ENCODE measurements around the gene TAF11L5.

- TF ChIP-seq GATA2 (IDR thresholded peaks at IDR 0.05; ENCODE audit: low read depth, low read length): no peak
- TF ChIP-seq GATA3 (IDR thresholded peaks at IDR 0.05; ENCODE audit: low read depth, low read length): no peak
These were observed 37.9 kb upstream of the TAF11L5 start for GRCh38 chr5:17487174-17487512.
